Stimulated activated CD8-positive, alpha-beta memory T cell treated with anti-CD3 and anti-CD28 coated beads, Interleukin-12 subunit alpha, Interleukin-12 subunit beta, amount 100 ng/mL, for 24 hours (primary cell): ENCODE measurements around the gene SLC2A1.
A peak's percentile ranks its signal among the peaks of the same experiment; 100 is the strongest.
"Not testable (repeated sequence)": the region's sequence is repeated elsewhere in the genome, so short reads cannot be mapped to it uniquely, and the experiment has no call there.

Experiments
- DNase-seq: peaks from one replicate; pipeline ENCODE4 v3.0.0-alpha.2; 2020; ENCODE audit errors: extremely low read depth

The SLC2A1 gene

GRCh38 chr1:42929434-42930177, 29.1 kb downstream of the SLC2A1 start:
- DNase-seq: no peak

DNA sequence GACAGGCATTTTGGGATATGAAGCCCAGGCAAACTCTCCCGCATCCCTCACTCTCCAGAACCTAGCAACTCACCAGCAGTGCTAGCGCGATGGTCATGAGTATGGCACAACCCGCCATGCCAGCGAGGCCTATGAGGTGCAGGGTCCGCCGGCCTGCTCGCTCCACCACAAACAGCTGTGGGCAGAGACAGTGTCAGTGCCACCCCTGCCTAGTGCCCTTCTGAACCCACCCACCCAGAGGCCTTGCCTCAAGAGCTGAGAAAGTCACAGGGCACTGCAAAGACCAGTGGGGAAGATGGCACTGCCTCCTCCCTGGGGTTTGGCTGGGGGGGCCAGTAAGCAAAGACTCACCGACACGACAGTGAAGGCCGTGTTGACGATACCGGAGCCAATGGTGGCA, 29.8 kb downstream of the SLC2A1 start:
- no peak for DNase-seq

DNA sequence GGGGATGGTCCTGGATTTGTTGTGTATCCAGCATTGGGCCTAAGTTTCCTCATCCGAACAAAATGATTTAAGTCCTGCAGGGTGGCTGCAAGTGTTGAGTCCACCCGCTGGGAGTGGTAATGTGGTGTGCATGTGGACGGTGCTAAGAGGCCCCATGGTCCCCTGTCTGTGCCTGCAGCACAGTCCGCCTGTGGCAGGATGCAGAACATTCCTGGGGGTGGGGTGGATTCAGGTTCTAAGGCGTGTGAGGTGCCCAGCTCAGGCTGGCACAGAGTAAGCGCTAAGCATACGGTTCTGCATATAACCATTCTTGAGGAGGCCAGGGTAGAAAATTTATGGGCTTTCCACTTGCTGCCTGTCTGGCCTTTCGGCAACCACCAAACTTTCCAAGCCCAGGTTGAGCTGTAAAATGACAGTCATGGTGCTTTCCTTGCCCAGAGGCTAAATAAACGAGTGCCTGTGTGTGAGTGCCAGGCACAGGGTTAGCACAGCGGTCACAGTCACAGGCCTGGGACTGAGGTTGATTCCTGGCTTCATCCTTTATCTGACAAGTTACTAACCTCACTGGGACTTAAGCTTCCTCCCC, 30.7 kb downstream of the SLC2A1 start:
- DNase-seq: no peak

GRCh38 chr1:42927274-42927841, 31.3 kb downstream of the SLC2A1 start:
- no peak for DNase-seq

- no peak for DNase-seq
Observed at GRCh38 chr1:42926879-42927242, 31.8 kb downstream of the SLC2A1 start.

DNA sequence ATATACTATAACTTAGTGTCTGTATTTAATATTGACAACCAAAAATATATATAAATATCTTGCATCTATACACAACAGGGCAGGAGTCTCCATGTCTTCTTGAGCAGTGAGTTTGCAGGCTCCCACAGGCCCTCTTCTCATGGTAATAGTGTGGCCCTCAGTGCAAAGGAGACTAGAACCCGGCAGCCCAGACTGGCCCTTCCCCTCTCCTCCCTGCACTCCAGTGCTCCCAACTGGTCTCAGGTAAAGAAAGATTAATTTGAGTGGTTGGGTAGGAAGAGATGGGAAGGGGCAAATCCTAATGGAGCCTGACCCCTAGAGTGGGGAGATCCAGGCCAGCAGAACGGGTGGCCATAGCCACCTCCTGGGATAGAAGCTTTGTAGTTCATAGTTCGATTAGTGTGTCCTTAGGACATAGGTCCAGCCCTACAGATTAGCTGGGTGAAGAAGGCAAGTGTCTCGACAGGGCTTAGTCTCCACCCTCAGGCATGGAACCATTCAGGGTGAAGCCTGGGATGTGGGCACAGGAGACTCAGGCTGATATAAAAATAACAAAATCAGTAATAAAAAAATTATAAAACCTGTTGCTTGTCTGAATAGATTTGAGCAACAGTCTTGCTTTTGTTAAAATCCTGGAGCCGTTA, 32.3 kb downstream of the SLC2A1 start:
- DNase-seq: no peak

DNA sequence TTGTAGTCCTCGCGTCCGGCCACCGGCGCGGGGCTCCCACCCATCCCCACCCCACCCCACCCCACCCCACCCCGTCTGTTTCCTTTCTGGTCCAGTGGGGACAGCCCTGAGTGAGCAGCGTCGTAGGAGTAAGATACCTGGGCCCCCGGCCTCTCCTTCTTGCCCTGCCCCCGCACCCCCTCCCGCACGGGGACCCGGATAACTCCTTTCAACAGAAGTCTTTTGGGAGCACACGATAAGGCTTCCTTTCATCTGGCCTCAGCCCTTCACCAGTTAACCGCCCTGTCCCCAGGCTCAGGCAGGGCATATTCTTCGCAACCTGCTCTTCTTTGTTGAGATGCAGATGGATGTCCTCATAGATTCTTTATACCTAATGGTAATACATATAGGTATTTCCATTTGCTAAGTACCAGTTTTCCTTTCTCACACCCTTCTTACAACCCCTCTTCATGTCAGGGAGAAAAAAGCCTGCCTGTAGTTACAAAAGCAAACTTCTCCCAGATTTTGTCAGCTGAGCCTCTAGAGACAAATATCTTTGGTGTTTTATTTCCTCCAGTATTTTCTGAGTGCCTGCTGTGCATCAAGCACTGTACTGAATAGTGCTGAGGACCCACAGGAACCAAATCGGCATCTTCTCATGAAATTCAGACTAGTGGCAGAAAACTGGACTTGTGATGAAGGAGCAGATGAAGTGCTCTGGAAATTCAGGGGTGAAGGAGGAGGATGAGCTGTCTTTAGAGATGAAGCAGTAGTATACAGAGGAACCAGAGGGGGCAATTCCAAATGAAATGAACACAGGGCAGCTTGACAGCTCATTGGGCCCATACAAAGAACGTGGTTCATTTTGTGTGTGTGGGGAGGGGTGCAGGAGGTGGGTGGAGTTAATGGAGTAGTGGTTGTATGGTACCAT, 33.6 kb downstream of the SLC2A1 start:
- no peak for DNase-seq

GRCh38 chr1:42924082-42924850, 34.4 kb downstream of the SLC2A1 start:
- DNase-seq: peak; percentile 85

- DNase-seq: no peak
Observed at GRCh38 chr1:42923367-42924081, 35.1 kb downstream of the SLC2A1 start.

- no peak for DNase-seq
Observed at GRCh38 chr1:42922687-42923366, 35.8 kb downstream of the SLC2A1 start.

DNA sequence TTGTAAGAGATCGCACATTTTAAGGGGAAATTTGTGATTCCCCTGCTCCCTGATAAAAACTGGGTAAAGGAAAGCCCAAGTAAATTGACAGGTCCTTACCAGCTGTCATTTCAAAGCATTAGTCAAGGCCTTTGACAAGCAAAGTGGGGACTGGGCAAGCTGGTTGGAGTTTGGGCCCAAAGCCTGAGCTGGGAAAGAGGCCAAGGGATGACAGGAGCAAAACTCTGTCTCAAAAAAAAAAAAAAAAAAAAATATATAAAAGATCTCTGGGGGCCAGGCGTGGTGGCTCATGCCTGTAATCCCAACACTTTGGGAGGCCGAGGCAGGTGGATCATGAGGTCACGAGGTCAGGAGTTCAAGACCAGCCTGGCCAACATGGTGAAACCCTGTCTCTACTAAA, 36.9 kb downstream of the SLC2A1 start:
- DNase-seq: no peak

DNA sequence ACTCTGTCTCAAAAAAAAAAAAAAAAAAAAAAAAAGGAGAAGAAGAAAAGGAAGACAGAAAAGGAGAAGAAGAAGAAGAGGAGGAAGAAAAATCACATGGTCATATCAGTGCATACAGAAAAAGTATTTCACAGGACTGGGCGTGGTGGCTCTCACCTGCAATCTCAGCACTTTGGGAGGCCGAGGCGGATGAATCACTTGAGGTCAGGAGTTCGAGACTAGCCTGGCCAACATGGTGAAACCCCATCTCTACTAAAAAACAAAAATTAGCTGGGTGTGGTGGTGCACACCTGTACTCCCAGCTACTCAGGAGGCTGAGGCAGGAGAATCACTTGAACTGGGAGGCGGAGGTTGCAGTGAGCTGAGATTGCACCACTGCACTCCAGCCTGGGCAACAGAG, 39.0 kb downstream of the SLC2A1 start:
- DNase-seq: not testable (repeated sequence)

DNA sequence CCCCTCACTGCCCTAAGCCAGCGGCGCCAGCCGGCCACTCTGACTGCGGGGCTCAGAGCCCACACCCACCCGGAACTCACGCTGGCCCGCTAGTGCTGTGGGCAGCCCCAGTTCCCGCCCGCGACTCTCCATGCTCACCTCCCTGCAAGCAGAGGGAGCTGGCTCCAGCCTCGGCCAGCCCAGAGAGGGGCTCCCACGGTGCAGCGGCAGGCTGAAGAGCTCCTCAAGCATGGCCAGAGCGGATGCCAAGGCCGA, 41.5 kb downstream of the SLC2A1 start:
- DNase-seq: no peak

GRCh38 chr1:42915456-42915855, 43.2 kb downstream of the SLC2A1 start:
- no peak for DNase-seq

DNA sequence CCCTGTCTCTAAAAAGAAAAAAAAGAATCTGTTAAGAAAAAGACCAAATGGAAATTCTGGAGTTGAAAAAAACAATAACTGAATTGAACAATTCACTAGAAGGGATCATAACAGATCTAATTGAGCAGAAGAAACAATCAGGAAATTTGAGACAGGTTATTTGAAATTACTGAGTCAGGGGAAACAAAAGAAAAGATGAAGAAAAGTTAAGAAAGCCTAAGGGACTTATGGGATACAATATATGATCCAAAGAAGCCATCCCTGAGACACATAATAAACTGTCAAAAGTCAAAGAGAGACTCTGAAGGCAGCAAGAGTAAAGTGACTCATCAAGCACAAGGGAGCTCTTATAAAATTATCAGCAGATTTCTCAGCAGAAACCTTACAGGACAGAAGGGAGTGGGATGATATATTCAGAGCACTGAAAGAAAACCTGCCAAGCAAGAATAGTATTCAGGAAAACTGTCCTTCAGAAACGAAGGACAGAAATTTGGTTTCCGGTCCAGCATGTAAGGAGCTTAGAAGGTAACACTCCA, 44.5 kb downstream of the SLC2A1 start:
- no peak for DNase-seq

DNA sequence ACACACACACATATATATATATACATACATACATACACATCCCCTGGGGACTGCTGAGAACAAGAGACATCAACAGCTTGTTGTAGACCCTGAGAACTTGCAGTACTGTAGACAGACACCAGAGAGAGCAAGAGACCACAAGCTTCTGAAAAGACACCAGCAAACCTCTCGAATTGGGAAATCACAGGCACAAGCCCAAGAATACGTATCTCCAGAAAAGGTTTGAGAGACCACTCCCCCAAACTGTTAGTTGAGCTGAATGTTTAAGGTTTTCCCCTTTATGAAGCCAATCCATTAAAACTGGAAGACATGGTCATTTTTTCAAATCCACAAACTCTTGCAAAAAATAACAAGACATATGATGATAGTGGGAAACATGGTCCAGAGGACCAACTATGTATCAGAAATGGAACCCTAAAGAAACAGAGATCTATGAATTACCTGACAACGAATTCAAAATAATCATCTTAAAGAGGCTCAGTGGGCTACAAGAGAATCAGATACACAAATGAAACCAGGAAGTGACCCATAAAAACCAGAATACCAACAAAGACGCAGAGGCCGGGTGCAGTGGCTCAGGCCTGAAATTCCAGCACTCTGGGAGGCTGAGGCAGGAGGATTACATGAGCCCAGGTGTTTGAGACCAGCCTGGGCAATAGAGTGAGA, 45.1 kb downstream of the SLC2A1 start:
- no peak for DNase-seq

GRCh38 chr1:42910985-42911384, 47.7 kb downstream of the SLC2A1 start:
- DNase-seq: no peak

DNA sequence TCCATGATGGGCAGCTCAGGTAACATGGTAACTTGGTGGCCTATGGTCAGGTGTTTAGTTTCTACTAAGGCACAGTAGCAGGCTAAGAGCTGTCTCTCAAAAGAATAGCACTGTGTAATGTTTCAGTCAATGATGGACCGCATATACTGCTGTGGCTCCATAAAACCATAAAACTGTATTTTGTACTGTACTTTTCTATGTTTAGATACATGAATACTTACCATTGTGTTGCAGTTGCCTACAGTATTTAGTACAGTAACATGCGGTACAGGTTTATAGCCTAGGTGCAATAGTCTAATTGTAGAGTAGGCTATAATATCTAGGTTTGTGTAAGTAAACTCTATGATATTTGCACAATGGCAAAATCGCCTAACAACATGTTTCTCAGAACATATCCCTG, 50.6 kb downstream of the SLC2A1 start:
- DNase-seq: no peak

DNA sequence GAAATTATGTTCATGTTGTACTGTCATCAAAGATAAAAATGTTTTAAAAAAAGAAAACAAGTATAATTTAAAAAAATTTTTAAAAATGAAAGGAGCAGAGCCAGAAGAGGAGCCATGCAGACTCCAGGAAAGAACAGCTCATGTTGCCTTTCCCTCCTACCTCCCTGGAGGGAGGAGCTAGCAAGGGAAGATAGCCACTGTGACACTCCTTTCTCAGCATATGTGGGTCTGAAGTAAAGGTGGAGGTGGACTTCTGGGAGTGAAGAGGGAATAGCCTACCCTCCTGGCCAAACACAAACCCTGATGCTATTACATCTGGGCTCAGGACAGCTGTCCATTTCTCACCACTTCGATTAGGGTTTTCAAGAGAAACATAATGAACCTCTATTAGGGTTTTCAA, 54.2 kb downstream of the SLC2A1 start:
- DNase-seq: no peak
